Kidney epithelial cell (primary cell): ENCODE measurements around the gene ICE2. TPM values are rescaled to one million over a fixed set of nuclear protein-coding genes. Genes with fewer than 3 reads are reported as not detected.

ENCODE experiments used
- DNase-seq: peaks from one replicate; pipeline ENCODE4 v3.0.0-alpha.2; 2010; ENCODE audit warnings: low read depth
- H3K27me3 ChIP-seq: 2 replicates; pipeline ENCODE4 v1.6.0; 2011; ENCODE audit warnings: low read length; ENCODE audit not compliant: control insufficient read depth, insufficient read depth
- H3K36me3 ChIP-seq: 2 replicates; pipeline ENCODE4 v1.5.1; 2011; ENCODE audit warnings: low read length; ENCODE audit not compliant: control insufficient read depth, insufficient read depth
- H3K4me3 ChIP-seq: 2 replicates; pipeline ENCODE4 v1.5.1; 2011; ENCODE audit warnings: low read depth, mild to moderate bottlenecking, control low read depth, low read length
- total RNA-seq: library from RNA; depleted of rRNA; stranded (reverse); fragments of >200 nt; gene quantifications from 2 replicates; pipeline ENCODE4 v1.2.3, GENCODE V29; 2015
- TF ChIP-seq, protein P1 (sequence below): IDR thresholded peaks from 2 replicates; pipeline ENCODE4 v1.5.1; 2011; ENCODE audit warnings: mild to moderate bottlenecking, moderate library complexity, low read length, control low read depth, inconsistent platforms; ENCODE audit not compliant: insufficient read depth, poor library complexity, severe bottlenecking

The ICE2 gene
- total RNA-seq, 1 donor from 2014 or later: 34.8 TPM

DNA sequence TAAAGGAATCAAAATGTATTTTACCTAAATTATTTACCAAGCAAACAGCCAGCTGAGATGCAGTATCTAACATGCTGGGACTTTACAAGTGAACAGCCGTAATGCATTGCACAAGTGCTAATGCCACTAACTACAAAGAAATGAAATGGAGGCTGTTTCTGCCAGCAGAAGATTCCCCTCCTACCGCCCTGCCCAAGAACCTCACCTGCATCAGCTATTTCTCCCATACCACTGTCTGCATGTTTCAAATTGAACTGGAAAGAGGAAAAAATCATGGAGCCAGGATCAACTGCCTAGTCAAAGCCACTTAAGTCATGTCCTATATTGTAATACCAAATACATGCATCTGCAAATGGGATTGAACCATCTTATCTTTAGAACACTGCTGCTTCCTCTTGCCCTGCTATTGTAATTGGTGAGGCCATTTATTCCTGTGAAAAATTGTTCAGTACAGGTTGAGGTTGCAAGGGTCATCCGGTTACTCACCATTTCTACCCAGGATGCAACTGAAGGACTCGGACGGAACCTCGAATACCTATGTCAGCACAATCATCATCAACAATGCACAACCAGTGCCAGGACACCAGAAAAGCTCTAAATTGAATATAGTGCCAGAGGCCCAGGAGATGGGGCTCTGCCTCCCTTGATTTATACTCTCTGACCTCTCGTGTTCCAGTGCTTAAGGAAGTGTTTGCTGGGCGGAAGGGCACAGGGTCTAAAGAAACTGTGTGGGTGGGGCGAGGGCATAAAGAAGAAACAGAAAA lies 108.7 kb downstream of the ICE2 start:
- Histone ChIP-seq H3K4me3 (no peak overlapping the region), H3K27me3 (no peaks in the 10 kb centered on the region), H3K36me3 (peaks cover 9% of the 10 kb centered on the region)
- no peak for DNase-seq
- TF ChIP-seq, protein P1, sequence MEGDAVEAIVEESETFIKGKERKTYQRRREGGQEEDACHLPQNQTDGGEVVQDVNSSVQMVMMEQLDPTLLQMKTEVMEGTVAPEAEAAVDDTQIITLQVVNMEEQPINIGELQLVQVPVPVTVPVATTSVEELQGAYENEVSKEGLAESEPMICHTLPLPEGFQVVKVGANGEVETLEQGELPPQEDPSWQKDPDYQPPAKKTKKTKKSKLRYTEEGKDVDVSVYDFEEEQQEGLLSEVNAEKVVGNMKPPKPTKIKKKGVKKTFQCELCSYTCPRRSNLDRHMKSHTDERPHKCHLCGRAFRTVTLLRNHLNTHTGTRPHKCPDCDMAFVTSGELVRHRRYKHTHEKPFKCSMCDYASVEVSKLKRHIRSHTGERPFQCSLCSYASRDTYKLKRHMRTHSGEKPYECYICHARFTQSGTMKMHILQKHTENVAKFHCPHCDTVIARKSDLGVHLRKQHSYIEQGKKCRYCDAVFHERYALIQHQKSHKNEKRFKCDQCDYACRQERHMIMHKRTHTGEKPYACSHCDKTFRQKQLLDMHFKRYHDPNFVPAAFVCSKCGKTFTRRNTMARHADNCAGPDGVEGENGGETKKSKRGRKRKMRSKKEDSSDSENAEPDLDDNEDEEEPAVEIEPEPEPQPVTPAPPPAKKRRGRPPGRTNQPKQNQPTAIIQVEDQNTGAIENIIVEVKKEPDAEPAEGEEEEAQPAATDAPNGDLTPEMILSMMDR: no peak

DNA sequence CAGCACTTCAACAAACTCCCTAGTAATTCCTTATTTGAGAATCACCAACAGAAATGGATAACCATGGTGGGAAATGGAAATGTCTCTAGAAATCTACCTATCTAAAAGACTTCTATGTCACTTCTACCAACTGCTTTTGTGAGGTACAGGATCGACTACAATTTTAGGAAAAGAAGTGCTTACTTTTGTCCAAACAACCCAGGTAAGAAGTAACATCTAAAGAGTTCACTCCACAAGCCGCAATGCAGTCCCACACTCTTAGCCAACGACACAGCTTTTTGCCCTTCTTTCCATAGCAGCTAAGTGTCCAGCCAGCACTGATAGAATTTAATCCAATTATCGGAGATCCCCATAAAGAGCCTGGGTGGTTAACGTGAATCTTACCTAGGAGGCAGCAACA lies 109.2 kb downstream of the ICE2 start:
- Histone ChIP-seq H3K4me3 (no peak overlapping the region), H3K36me3 (peaks cover 9% of the 10 kb centered on the region), H3K27me3 (no peaks in the 10 kb centered on the region)
- no peak for DNase-seq
- TF ChIP-seq, protein P1: no peak

Other genes with a start within 250 kb of the ICE2 start
- 2,658 and 2,688 TPM in 2 replicates for gene ANXA2, start 81.2 kb downstream of the ICE2 start, total RNA-seq